Measurements from ENCODE around the gene GPR139. TPM values are rescaled to one million over a fixed set of nuclear protein-coding genes. Genes with fewer than 3 reads are reported as not detected.

Gene GPR139
- total and polyA plus RNA-seq, 3 experiments from 2014 or later = not detected

DNA sequence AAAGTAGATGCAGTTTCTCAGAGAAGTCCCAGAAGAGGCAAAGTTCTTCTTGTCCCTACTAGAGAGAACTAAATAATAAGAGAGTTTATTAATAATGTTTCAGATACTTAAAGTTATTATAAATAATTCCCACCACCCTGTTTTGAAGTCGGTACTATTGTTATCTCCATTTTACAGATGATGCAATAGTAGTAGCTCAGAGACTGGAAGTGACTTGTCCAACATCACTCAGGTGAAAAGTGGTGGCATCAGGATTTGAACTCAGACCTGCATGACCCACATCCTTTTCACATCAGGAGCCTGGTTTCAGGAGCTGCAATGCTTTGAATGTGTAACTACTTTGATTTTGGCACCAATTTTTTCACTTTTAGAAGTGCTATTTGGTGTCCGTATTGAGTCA is 52.7 kb downstream of the GPR139 start:
- Mint-ChIP-seq H3K27ac (no peak overlapping the region), H3K4me3 (no peak overlapping the region), H3K4me1 (no peaks in the 10 kb centered on the region), H3K27me3 (no peaks in the 10 kb centered on the region), H3K36me3 (no peaks in the 10 kb centered on the region), H3K9me3 (peaks cover 0 to 14% (median 2%) of the 10 kb centered on the region in 5 donors)
- Histone ChIP-seq H3K4me1 (ENCODE audit: insufficient read depth, low read length) (no peaks in the 10 kb centered on the region), H3K27me3 (ENCODE audit: insufficient read depth, low read length, poor library complexity, severe bottlenecking) (no peaks in the 10 kb centered on the region), H3K9me3 (ENCODE audit: low read length) (no peaks in the 10 kb centered on the region), H3K4me3 (ENCODE audit: low read length) (no peak overlapping the region), H3K36me3 (ENCODE audit: insufficient read depth, low read length) (no peaks in the 10 kb centered on the region), H3K27ac (ENCODE audit: low read depth, low read length) (no peak overlapping the region)
- DNase-seq = no peak
- ChIA-PET POLR2A (no interaction called here), CTCF (no interaction called here)

DNA sequence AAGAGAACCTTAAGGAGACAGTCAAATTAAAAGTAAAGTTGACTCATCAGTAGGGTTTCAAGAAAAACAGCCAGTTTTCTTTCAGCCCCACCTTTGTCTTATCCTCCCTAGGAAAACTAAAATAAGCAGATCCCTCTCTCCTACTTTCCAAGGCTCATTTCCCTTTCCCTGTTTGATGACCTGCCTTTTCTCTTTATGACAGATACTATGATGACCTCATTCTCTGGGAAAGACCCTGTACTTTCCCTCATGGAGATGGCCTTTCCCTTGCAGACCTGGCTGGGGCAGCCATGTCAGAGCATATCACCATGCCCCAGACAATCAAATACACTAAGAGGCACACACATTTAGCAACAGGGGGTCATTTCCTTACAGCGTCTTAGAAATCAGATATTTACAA is 53.6 kb downstream of the GPR139 start:
- no peak overlapping the region for H3K4me3 Mint-ChIP-seq
- no peaks in the 10 kb centered on the region for H3K27me3 ChIP-seq (ENCODE audit: insufficient read depth, low read length, poor library complexity, severe bottlenecking)
- no peak for DNase-seq
- CTCF ChIA-PET = no interaction called here
- peaks cover 0 to 14% (median 2%) of the 10 kb centered on the region in 5 donors for H3K9me3 Mint-ChIP-seq
- H3K36me3 Mint-ChIP-seq = no peaks in the 10 kb centered on the region
- POLR2A ChIA-PET = no interaction called here
- H3K36me3 ChIP-seq (ENCODE audit: insufficient read depth, low read length) = no peaks in the 10 kb centered on the region
- H3K4me1 ChIP-seq (ENCODE audit: insufficient read depth, low read length) = no peaks in the 10 kb centered on the region
- no peaks in the 10 kb centered on the region for H3K27me3 Mint-ChIP-seq
- H3K4me1 Mint-ChIP-seq = no peaks in the 10 kb centered on the region
- no peak overlapping the region for H3K4me3 ChIP-seq (ENCODE audit: low read length)
- no peak overlapping the region for H3K27ac ChIP-seq (ENCODE audit: low read depth, low read length)
- no peak overlapping the region for H3K27ac Mint-ChIP-seq
- no peaks in the 10 kb centered on the region for H3K9me3 ChIP-seq (ENCODE audit: low read length)

DNA sequence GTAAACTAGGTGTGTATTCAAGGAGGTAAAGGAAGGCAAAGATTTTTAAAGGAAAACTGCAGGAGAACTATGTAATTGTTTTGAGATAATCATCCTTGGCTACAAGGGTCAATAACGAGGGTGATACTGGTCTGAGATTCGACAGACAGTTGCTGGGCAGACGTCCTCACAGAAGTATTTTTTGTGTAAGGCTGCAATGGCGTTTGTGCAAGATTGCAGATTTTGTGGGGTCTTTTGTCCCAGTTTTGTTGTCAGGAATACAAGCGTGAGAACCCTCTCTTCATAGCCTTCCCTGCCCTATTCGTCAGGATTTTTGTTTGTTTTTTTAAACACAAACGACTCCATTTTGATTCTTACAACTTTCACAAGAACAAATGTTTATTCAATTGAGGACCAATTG is 57.5 kb downstream of the GPR139 start:
- Mint-ChIP-seq H3K4me1 (no peaks in the 10 kb centered on the region), H3K27me3 (peaks cover 2 to 18% of the 10 kb centered on the region in 2 donors), H3K36me3 (no peaks in the 10 kb centered on the region), H3K4me3 (no peak overlapping the region), H3K9me3 (peaks cover 0 to 7% (median 2%) of the 10 kb centered on the region in 5 donors), H3K27ac (no peak overlapping the region)
- no peaks in the 10 kb centered on the region for H3K36me3 ChIP-seq (ENCODE audit: insufficient read depth, low read length)
- no peak overlapping the region for H3K4me3 ChIP-seq (ENCODE audit: low read length)
- no peaks in the 10 kb centered on the region for H3K4me1 ChIP-seq (ENCODE audit: insufficient read depth, low read length)
- no peaks in the 10 kb centered on the region for H3K27me3 ChIP-seq (ENCODE audit: insufficient read depth, low read length, poor library complexity, severe bottlenecking)
- no peaks in the 10 kb centered on the region for H3K9me3 ChIP-seq (ENCODE audit: low read length)
- CTCF ChIA-PET = no interaction called here
- POLR2A ChIA-PET = no interaction called here
- H3K27ac ChIP-seq (ENCODE audit: low read depth, low read length) = no peak overlapping the region
- no peak for DNase-seq

DNA sequence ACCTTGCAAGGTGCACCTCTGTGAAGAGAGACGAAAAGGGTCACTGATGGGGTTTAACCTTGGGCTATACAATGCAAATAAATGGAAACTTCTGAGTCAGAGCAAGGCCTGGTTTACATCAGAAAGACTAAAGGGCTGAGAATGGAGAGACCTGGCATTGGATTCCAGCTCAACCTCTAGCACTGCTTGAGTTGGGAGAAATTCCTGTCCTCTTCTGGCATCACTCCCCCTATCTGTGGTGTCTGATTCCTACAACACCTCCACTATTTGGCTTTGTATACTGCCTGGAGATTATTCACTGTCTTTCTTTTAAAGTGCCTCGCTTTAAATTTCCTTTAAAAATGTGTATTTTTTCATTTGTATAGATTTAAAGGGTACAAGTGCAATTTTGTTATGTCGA is 68.8 kb downstream of the GPR139 start:
- Histone ChIP-seq H3K9me3 (ENCODE audit: low read length) (no peaks in the 10 kb centered on the region), H3K27ac (ENCODE audit: low read depth, low read length) (no peak overlapping the region), H3K4me1 (ENCODE audit: insufficient read depth, low read length) (no peaks in the 10 kb centered on the region), H3K4me3 (ENCODE audit: low read length) (no peak overlapping the region), H3K36me3 (ENCODE audit: insufficient read depth, low read length) (no peaks in the 10 kb centered on the region), H3K27me3 (ENCODE audit: insufficient read depth, low read length, poor library complexity, severe bottlenecking) (no peaks in the 10 kb centered on the region)
- Mint-ChIP-seq H3K4me1 (no peaks in the 10 kb centered on the region), H3K36me3 (no peaks in the 10 kb centered on the region), H3K27me3 (peaks cover 0 to 5% of the 10 kb centered on the region in 2 donors), H3K4me3 (no peak overlapping the region), H3K27ac (no peak overlapping the region), H3K9me3 (peaks cover 0 to 7% (median 2%) of the 10 kb centered on the region in 5 donors)
- ChIA-PET CTCF (no interaction called here), POLR2A (no interaction called here)
- no peak for DNase-seq

DNA sequence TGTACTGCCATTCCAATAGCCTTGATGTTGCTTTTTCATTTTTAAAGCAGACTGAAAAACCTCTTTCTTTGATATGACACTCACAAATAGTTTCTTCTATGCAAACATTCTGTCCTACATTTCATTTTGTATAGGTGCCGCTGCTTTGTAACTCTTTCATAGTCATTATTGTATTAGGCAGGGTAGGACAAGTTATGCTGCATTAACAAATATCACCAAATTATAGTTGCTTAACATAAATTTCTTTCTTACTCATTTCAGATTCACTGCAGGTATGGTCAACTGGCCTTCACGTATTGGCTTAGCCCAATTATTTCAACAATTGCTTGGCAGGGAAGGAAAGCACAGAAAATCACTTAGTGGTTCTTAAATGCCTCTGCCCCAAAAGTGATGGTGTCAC is 70.8 kb downstream of the GPR139 start:
- Histone ChIP-seq H3K9me3 (ENCODE audit: low read length) (no peaks in the 10 kb centered on the region), H3K36me3 (ENCODE audit: insufficient read depth, low read length) (no peaks in the 10 kb centered on the region), H3K4me3 (ENCODE audit: low read length) (no peak overlapping the region), H3K27ac (ENCODE audit: low read depth, low read length) (no peak overlapping the region), H3K27me3 (ENCODE audit: insufficient read depth, low read length, poor library complexity, severe bottlenecking) (no peaks in the 10 kb centered on the region), H3K4me1 (ENCODE audit: insufficient read depth, low read length) (no peaks in the 10 kb centered on the region)
- Mint-ChIP-seq H3K36me3 (no peaks in the 10 kb centered on the region), H3K4me1 (no peaks in the 10 kb centered on the region), H3K9me3 (peaks cover 0 to 7% (median 2%) of the 10 kb centered on the region in 5 donors), H3K27ac (no peak overlapping the region), H3K4me3 (no peak overlapping the region), H3K27me3 (peaks cover 0 to 5% of the 10 kb centered on the region in 2 donors)
- POLR2A ChIA-PET = no interaction called here
- CTCF ChIA-PET = no interaction called here
- DNase-seq = no peak

DNA sequence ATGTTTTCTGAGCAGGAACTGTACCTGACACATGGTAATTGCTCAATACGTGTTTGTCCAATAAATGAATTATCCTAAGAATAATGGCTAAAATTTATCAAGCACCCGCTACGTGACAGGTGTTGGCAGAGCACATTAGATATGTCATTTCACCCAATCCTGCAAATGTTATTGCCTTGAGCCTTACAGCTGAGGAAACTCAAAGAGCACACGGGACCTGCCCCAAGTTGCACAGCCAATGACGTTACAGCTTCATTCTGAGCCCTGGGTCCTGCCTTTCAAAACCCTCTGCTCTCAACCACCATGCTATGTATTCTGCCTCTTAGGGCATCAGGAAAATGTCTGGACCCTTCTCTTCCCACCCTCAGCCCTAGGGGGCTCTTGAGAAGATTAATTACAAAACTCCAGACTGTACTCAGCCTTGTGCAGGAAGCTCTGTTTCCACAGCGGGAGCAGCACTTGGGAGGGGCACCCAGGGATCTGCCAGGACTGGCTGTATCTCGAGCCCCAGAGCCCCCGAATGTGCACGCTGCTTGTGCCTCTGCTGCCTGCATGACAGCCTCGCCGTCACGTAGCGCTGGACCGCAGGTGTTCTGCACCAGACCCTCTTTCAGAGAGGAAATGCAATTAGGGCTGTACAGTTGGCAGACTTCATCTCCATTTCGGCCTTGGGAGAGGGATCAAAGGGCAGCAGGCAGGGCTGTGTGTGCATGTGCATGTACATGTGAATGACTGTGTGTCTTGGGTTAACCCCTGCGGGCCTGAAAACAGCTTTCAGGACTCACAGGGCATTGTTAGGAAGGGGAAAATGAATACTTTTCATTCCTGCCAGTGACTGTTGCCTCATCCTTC is 71.6 kb downstream of the GPR139 start:
- H3K36me3 Mint-ChIP-seq = no peaks in the 10 kb centered on the region
- peaks cover 0 to 7% (median 2%) of the 10 kb centered on the region in 5 donors for H3K9me3 Mint-ChIP-seq
- POLR2A ChIA-PET = no interaction called here
- CTCF ChIA-PET = no interaction called here
- H3K27me3 Mint-ChIP-seq = peaks cover 0 to 5% of the 10 kb centered on the region in 2 donors
- H3K4me3 Mint-ChIP-seq = no peak overlapping the region
- H3K4me1 Mint-ChIP-seq = no peaks in the 10 kb centered on the region
- H3K27me3 ChIP-seq (ENCODE audit: insufficient read depth, low read length, poor library complexity, severe bottlenecking) = no peaks in the 10 kb centered on the region
- H3K9me3 ChIP-seq (ENCODE audit: low read length) = no peaks in the 10 kb centered on the region
- DNase-seq = no peak
- H3K4me1 ChIP-seq (ENCODE audit: insufficient read depth, low read length) = no peaks in the 10 kb centered on the region
- no peak overlapping the region for H3K27ac Mint-ChIP-seq
- no peak overlapping the region for H3K4me3 ChIP-seq (ENCODE audit: low read length)
- no peaks in the 10 kb centered on the region for H3K36me3 ChIP-seq (ENCODE audit: insufficient read depth, low read length)
- H3K27ac ChIP-seq (ENCODE audit: low read depth, low read length) = no peak overlapping the region

DNA sequence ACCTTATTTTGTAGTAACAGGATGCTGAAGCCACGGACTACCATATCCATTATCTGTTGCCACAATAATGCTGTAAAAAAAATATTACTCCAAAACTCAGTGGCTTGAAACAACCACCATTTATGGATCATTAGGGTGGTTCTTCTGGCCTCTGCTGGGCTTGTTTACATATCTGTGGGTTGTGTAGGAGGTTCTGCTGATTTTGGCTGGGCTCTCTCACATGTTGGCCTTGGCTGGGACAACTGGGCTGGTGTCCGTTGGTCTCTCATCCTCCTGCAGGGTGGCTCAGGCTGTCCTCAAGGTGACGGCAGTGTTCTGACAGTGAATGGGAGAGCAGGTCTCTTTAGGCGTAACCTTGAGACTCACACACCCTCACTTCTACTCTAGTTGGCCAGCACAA is 76.0 kb downstream of the GPR139 start:
- Mint-ChIP-seq H3K27me3 (peaks cover under 1 to 4% of the 10 kb centered on the region in 2 donors), H3K4me3 (no peak overlapping the region), H3K27ac (no peak overlapping the region), H3K9me3 (peaks cover 0 to 2% (median 0%) of the 10 kb centered on the region in 5 donors), H3K36me3 (no peaks in the 10 kb centered on the region), H3K4me1 (no peaks in the 10 kb centered on the region)
- CTCF ChIA-PET = no interaction called here
- no peaks in the 10 kb centered on the region for H3K4me1 ChIP-seq (ENCODE audit: insufficient read depth, low read length)
- no peak for DNase-seq
- POLR2A ChIA-PET = no interaction called here
- no peak overlapping the region for H3K4me3 ChIP-seq (ENCODE audit: low read length)
- H3K9me3 ChIP-seq (ENCODE audit: low read length) = no peaks in the 10 kb centered on the region
- H3K27ac ChIP-seq (ENCODE audit: low read depth, low read length) = no peak overlapping the region
- H3K27me3 ChIP-seq (ENCODE audit: insufficient read depth, low read length, poor library complexity, severe bottlenecking) = no peaks in the 10 kb centered on the region
- no peaks in the 10 kb centered on the region for H3K36me3 ChIP-seq (ENCODE audit: insufficient read depth, low read length)

DNA sequence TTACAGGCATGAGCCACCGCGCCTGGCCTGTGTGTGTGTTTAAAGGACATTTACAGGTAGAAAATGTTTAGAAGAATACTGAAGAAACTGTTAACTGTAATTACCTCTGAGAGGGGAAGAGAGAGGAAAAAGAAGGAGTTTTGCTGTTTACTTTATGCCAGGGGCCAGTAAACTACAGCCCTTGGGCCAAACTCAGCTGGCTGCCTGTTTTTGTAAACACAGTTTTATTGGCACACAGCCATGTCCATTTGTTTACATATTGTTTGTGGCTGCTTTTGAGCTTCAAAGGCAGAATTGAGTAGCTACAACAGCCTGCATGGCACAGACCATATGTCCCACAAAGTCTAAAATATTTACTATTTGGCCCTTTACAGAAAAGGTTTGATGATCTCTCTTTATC is 76.4 kb downstream of the GPR139 start:
- Mint-ChIP-seq H3K27ac (no peak overlapping the region), H3K9me3 (peaks cover 0 to 1% (median 0%) of the 10 kb centered on the region in 5 donors), H3K36me3 (no peaks in the 10 kb centered on the region), H3K4me3 (no peak overlapping the region), H3K4me1 (no peaks in the 10 kb centered on the region), H3K27me3 (peaks cover 0 to 2% of the 10 kb centered on the region in 2 donors)
- CTCF ChIA-PET = no interaction called here
- H3K4me1 ChIP-seq (ENCODE audit: insufficient read depth, low read length) = no peaks in the 10 kb centered on the region
- H3K27ac ChIP-seq (ENCODE audit: low read depth, low read length) = no peak overlapping the region
- H3K9me3 ChIP-seq (ENCODE audit: low read length) = no peaks in the 10 kb centered on the region
- DNase-seq = no peak
- no peak overlapping the region for H3K4me3 ChIP-seq (ENCODE audit: low read length)
- no peaks in the 10 kb centered on the region for H3K27me3 ChIP-seq (ENCODE audit: insufficient read depth, low read length, poor library complexity, severe bottlenecking)
- POLR2A ChIA-PET = no interaction called here
- no peaks in the 10 kb centered on the region for H3K36me3 ChIP-seq (ENCODE audit: insufficient read depth, low read length)
